ENCODE results near the gene RNGTT. TPM values are rescaled to one million over a fixed set of nuclear protein-coding genes. Genes with fewer than 3 reads are reported as not detected.

Gene RNGTT
- total RNA-seq, 1 donor from 2014 or later: 14.4 TPM

DNA sequence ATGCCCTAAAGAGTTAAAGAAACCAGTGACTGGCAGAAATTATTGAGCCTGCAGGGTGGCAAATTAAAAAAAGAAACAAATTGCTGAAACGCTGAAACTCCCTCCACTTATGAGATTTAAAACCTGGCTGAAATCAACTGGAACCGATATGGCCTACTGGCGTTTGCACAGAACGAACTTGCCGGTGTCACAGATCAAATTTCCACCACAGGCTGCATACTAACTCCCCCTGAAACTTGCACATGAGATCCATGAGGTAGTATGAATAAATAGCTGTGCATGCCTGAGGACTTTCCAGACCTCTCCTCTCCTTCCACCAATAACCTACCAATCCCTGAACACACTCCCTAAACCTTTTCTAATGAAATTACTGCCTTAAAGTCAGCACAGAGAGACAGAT is 150.4 kb downstream of the RNGTT start:
- no peaks in the 10 kb centered on the region for H3K27me3 ChIP-seq (ENCODE audit: control insufficient read depth, insufficient read depth, low read length)
- no peaks in the 10 kb centered on the region for H3K36me3 ChIP-seq (ENCODE audit: control insufficient read depth, insufficient read depth, low read length)
- DNase-seq (ENCODE audit: low read depth): peak; percentile 21
- no peak overlapping the region for H3K4me3 ChIP-seq (ENCODE audit: low read depth, low read length)
- TF ChIP-seq, protein P1, sequence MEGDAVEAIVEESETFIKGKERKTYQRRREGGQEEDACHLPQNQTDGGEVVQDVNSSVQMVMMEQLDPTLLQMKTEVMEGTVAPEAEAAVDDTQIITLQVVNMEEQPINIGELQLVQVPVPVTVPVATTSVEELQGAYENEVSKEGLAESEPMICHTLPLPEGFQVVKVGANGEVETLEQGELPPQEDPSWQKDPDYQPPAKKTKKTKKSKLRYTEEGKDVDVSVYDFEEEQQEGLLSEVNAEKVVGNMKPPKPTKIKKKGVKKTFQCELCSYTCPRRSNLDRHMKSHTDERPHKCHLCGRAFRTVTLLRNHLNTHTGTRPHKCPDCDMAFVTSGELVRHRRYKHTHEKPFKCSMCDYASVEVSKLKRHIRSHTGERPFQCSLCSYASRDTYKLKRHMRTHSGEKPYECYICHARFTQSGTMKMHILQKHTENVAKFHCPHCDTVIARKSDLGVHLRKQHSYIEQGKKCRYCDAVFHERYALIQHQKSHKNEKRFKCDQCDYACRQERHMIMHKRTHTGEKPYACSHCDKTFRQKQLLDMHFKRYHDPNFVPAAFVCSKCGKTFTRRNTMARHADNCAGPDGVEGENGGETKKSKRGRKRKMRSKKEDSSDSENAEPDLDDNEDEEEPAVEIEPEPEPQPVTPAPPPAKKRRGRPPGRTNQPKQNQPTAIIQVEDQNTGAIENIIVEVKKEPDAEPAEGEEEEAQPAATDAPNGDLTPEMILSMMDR (IDR thresholded peaks at IDR 0.05; ENCODE audit: insufficient read depth, low read length, poor library complexity, severe bottlenecking): no peak

DNA sequence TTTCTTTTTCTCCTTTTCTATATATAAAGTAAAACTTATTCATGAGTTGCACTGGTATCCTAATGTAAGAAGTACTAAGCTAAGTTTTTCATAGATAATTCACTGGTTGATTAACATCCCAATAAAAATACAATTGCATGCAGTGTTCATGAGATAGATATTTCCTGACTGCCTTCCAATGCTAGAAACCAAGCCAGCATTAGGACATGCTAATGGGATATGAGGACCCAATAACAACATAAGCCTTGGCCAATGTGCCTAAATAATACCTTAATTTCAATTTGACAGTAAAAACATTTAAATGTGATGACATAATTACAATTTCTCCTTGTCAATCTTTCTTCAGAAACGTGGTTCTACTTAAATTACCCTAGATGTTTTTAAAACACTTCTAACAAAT is 152.7 kb downstream of the RNGTT start:
- DNase-seq (ENCODE audit: low read depth): no peak
- TF ChIP-seq, protein P1 (IDR thresholded peaks at IDR 0.05; ENCODE audit: insufficient read depth, low read length, poor library complexity, severe bottlenecking): no peak
- Histone ChIP-seq H3K4me3 (ENCODE audit: low read depth, low read length) (no peak overlapping the region), H3K27me3 (ENCODE audit: control insufficient read depth, insufficient read depth, low read length) (no peaks in the 10 kb centered on the region), H3K36me3 (ENCODE audit: control insufficient read depth, insufficient read depth, low read length) (no peaks in the 10 kb centered on the region)

DNA sequence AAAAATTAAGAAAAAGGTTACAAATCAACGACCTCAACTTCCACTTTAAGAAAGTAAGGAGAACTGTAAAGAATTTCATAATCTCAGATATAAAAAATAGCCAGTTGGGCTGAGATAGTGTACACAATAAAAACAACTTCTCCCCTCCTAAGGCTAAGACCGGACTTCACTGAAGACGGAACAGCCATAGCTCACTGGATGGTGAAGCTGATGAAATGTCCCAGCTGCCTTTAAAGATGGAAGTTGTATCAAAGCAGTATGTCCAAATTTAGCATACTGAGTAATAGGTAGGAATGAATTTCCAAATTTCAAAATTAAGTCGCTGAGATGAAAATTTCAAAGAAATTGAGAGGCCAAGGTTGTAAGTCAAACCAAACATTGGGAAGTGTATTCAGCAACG is 153.3 kb downstream of the RNGTT start:
- DNase-seq (ENCODE audit: low read depth): no peak
- no peaks in the 10 kb centered on the region for H3K36me3 ChIP-seq (ENCODE audit: control insufficient read depth, insufficient read depth, low read length)
- H3K27me3 ChIP-seq (ENCODE audit: control insufficient read depth, insufficient read depth, low read length): no peaks in the 10 kb centered on the region
- no peak overlapping the region for H3K4me3 ChIP-seq (ENCODE audit: low read depth, low read length)
- TF ChIP-seq, protein P1 (IDR thresholded peaks at IDR 0.05; ENCODE audit: insufficient read depth, low read length, poor library complexity, severe bottlenecking): no peak

DNA sequence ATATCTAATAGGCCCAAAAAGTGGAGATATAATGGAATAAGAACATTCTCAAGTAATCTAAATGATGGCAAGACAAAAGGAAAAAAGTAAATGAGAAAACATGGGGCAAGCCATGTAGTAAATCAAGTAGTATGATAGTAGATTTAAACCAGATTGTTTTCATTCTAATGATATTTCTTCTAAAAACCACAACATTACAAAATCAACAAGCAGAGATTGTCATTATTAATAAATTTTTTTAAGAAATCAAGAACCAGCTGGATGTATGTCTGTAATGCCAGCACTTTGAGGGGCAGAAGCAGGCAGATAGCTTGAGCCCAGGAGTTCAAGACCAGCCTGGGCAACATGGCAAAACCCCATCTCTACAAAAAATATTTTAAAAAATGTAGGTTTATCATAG is 155.0 kb downstream of the RNGTT start:
- no peak overlapping the region for H3K4me3 ChIP-seq (ENCODE audit: low read depth, low read length)
- no peaks in the 10 kb centered on the region for H3K27me3 ChIP-seq (ENCODE audit: control insufficient read depth, insufficient read depth, low read length)
- H3K36me3 ChIP-seq (ENCODE audit: control insufficient read depth, insufficient read depth, low read length): no peaks in the 10 kb centered on the region
- TF ChIP-seq, protein P1 (IDR thresholded peaks at IDR 0.05; ENCODE audit: insufficient read depth, low read length, poor library complexity, severe bottlenecking): no peak
- no peak for DNase-seq (ENCODE audit: low read depth)

DNA sequence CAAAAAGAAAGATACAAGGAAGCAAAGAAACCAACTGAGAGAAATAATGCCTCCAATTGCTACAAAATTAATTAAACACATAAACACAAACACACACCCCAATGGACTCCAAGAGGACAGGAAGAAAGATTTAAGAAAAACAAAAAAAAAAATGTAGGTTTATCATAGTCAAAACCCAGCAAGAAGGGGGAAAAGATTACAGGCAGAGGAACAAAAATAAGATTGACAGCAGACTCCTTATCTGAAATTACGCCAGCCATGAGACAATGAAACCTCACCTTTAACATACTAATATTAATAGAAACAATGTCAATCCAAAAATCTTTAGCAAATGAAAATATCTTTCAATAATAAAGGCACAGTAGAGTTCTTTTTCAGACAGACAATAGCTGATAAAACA is 155.8 kb downstream of the RNGTT start:
- Histone ChIP-seq H3K27me3 (ENCODE audit: control insufficient read depth, insufficient read depth, low read length) (no peaks in the 10 kb centered on the region), H3K4me3 (ENCODE audit: low read depth, low read length) (no peak overlapping the region), H3K36me3 (ENCODE audit: control insufficient read depth, insufficient read depth, low read length) (no peaks in the 10 kb centered on the region)
- no peak for DNase-seq (ENCODE audit: low read depth)
- TF ChIP-seq, protein P1 (IDR thresholded peaks at IDR 0.05; ENCODE audit: insufficient read depth, low read length, poor library complexity, severe bottlenecking): no peak

DNA sequence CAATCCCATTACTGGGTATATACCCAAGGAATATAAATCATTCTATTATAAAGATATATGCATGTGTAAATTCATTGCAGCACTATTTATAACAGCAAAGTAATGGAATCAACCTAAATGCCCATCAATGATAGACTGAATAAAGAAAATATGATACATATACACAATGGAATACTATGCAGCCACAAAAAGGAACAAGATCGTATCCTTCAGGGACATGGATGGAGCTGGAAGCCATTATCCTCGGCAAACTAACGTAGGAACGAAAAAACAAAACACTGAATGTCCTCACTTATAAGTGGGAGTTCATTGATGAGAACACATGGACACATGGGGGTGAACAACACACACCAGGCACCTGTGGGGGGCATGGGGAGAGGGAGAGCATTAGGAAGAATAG is 156.7 kb downstream of the RNGTT start:
- no peak overlapping the region for H3K4me3 ChIP-seq (ENCODE audit: low read depth, low read length)
- no peak for DNase-seq (ENCODE audit: low read depth)
- no peaks in the 10 kb centered on the region for H3K36me3 ChIP-seq (ENCODE audit: control insufficient read depth, insufficient read depth, low read length)
- TF ChIP-seq, protein P1 (IDR thresholded peaks at IDR 0.05; ENCODE audit: insufficient read depth, low read length, poor library complexity, severe bottlenecking): no peak
- no peaks in the 10 kb centered on the region for H3K27me3 ChIP-seq (ENCODE audit: control insufficient read depth, insufficient read depth, low read length)
